Activated T-cell treated with anti-CD3 and anti-CD28 coated beads, Interleukin-2, amount 50 U/mL, for 1 hour (primary cell): ENCODE data around the gene ARHGAP9.
A peak's percentile ranks its signal among the peaks of the same experiment; 100 is the strongest.

Experiments used
- DNase-seq: peaks from one replicate; pipeline ENCODE4 v3.0.0-alpha.2; 2020

Gene ARHGAP9

DNA sequence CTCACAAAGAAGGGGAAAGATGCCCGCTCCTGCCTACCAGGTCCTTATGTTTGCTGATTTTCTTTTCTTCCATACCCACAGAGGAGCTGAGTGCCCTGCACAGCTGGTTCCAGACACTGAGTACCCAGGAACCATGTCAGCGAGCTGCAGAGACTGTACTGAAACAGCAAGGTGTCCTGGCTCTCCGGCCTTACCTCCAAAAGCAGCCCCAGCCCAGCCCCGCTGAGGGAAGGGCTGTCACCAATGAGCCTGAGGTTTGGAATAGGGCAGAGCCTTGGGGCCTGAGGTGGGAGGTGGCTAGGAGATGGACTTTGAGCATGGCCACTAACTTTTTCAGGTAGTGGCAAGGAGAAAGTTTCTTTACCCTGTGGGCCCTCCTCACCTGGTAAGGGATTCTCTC lies 10.5 kb upstream of the ARHGAP9 start:
- no peak for DNase-seq

DNA sequence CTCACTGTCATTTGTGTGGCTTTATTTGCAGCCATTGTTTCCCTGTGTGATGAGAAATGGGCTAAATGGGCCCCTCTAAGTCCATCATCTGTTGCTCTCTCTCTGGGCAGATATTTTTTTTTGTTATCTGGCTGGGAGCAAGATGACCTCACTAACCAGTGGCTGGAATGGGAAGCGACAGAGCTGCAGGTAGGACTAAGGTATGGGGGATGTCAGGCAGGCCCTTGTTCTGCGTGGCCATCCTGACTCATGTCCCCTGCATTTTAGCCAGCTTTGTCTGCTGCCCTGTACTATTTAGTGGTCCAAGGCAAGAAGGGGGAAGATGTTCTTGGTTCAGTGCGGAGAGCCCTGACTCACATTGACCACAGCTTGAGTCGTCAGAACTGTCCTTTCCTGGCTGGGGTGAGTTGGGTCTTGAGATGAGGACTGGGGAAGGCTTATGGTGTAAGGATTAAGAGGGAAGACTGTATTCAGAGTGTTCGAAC lies 9.5 kb upstream of the ARHGAP9 start:
- no peak for DNase-seq

DNA sequence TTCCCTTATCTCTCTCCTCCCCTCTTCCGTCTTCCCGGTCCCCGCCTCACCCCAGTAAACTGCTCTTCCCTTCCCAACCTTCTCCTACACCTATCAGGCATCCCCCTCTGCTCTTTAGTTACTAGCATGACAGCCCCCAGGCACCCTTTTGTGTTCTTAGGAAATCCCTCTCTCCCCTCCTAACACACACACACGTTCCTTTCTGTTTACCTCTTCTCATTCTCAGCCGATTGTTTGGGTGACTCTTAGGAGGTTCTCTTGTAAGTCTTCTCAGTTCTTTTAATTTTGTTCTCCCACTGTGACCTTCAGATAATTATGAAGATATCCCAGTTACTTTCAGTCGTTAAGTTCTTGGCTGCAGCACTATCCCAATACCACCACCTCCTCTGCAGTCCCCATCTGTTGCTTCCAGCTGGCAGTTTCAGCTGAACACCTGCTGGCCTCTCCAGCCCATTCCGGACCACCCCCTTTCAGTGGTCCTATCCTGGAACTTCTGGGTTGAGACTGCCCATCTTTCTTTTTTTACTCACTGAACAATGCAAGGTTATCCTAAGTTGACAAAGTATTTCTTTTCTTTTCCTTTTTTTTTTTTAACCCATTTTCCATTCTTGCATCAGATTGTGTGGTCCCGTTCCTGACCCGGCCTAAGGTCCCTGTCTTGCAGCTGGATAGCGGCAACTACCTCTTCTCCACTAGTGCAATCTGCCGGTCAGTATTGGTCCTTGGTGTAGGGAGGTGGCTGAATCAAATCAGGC lies 8.9 kb upstream of the ARHGAP9 start:
- DNase-seq = no peak

DNA sequence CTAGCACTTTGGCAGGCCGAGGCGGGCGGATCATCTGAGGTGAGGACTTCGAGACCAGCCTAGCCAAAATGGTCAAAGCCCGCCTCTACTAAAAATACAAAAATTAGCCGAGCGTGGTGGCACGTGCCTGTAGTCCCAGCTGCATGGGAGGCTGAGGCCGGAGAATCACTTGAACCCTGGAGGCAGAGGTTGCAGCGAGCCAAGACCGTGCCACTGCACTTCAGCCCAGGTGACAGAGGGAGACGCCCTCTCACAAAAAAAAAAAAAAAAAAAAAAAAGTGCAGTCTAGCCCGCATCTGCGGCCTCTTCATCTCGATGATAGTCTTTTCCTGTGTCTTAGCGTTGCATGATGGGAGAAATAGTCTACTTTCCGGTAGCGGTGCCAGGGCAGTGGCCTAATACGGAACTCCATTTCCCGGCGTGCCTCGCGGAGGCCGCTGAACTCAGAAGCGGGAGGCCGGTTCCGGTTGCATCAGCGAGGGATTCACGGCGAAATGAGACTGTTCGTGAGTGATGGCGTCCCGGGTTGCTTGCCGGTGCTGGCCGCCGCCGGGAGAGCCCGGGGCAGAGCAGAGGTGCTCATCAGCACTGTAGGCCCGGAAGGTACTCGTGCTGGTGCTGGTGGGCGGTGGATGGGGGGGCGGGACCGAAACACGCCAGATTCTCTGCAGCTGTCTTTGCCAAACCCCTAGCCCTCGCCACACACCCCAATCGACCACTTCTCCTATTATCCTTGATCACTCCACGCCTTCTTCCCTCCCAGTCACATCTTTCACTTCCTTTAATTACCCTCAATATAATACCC lies 8.1 kb upstream of the ARHGAP9 start, which contains the start of gene MARS1:
Gene MARS1 (plus strand): TSS at position 472 of the 805 bp plus-strand sequence. CDS start 23 bp downstream, at position 495.
- DNase-seq = peak; percentile 88

DNA sequence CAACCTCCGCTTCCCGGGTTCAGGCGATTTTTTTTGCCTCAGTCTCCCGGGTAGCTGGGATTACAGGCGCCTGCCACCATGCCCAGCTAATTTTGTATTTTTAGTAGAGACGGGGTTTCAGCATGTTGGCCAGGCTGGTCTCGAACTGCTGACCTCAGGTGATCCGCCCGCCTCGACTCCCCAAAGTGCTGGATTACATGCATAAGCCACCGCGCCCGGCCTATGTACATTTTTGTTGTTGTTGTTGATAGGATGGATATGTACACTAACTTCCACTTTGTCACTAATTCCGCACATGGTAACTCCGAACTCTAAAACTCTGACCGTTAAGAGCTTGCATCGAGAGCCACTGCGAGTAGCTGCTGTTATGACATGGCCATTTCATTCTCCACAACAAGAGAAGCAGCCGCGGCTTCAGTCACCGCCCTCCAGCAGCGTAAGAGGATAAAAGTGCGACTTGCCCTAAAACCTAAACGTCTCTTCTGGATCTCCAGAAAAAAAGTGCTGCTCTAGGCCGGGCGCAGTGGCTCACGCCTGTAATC lies 7.5 kb upstream of the ARHGAP9 start:
- DNase-seq = no peak

DNA sequence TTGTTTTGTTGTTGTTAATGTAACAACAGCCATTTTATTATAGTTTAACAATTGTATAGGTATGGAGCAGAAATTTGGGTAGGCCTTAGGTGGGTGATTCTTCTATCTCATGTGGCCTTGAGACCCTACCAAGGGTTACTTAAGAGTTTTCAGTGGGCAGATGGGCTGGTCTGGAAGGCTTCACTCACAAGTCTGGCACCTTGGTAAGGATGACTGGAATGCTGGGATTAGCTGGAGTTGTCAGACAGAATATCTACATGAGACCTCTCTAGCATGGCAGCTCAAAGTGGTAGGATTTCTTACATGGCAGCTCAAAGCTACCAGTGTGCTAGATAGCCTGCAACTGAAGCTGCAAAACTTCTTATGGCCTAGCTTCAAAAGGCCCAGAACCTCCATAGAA lies 6.0 kb upstream of the ARHGAP9 start:
- DNase-seq = no peak

DNA sequence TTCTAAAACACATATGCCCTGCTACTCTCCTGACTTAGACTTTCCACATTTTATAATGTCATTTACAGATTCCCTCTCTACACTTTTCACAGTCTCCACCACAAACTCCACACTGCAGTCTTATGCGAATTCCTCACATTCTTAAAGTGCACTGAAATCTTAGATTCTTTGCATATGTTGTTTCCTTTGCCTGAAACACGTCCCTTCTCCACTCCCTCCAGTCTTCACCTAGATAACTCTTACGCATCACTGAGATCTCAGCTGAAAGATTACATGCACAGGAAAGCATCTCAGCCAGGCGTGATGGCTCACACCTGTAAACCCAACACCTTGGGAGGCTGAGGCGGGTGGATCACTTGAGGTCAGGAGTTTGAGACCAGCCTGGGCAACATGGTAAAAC lies 3.8 kb upstream of the ARHGAP9 start:
- DNase-seq = no peak

DNA sequence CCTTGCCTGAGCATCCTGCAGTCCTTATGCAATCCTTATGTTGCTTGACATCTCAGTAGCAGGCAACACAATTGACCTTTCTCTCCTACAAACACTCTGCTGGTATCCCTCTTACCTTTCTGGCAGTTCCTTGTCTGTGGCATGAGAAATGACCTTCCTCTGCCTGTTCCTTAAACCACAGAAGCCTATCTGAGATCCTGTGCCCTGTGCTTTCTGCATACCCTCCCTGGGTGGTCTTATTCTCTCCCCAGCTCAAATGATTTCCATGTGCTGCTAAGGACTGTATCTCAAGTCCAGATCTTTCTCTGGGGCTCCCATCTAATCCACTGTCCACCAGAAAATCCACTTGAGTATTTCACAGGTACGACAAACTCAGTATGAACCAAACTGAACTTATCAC lies 2.0 kb upstream of the ARHGAP9 start:
- no peak for DNase-seq

DNA sequence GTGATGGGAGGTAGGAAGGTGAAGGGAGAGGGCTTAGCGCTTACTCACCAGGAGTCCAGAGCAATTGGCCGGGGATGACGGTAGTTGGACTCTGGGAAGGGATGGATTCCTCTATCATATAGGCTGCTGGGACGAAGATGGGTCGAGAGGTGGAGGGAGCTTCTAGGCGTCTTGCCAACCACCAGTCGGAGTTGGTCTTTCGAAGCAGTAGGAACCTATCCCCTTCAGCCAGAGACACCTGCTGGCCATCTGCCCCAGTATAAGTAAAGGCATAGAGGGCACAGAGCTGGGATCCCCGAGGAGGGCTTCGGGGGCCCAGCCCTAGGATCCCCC lies 657 bp downstream of the ARHGAP9 start:
- DNase-seq = no peak

DNA sequence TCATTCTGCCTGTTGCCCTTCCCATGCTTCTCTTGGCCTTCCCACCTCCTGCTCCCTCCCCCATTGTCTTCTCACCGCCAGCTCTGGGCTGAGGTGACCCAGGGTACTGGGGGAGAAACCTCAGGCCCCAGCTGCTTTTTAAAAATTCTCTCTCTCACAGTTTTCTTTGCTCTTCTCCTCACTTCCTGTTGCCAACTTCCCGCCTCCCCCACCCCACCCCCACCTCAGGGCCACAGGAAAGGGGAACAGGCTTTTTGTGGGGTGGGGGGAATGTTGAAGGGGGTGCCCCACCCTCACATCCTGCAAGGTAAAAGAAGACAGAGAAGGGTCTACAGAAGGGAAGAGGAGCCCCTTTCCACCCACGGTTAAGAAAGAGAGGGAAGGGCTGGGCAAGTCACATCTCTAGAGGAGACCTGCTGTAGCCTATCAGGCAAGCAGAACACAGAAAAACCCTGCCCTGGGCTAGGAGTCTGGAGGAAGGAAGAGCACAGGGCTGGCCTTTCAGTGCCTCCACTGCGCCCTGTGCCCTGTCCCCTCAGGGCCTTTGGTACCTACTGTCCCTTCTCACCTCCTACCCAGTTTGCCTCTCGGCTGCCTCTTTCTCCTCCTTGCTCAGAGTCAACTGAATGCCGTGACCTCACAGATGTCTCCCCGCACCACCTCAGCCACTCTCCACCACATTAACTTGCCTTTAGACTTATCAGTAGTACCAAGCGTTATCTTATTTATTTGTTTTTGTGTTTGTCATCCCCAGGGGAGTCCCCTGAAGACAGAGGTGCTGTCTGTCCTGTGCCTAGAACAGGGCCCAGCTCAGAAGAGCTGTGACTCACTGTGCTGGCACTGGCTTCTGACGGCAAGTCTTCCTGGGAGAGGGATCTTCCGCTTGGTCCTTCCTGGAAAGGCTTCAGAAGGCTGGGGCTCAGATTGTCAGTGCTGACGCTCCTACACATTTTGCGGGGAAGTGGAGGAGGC lies 1.7 kb downstream of the ARHGAP9 start:
- DNase-seq = peak; percentile 73

DNA sequence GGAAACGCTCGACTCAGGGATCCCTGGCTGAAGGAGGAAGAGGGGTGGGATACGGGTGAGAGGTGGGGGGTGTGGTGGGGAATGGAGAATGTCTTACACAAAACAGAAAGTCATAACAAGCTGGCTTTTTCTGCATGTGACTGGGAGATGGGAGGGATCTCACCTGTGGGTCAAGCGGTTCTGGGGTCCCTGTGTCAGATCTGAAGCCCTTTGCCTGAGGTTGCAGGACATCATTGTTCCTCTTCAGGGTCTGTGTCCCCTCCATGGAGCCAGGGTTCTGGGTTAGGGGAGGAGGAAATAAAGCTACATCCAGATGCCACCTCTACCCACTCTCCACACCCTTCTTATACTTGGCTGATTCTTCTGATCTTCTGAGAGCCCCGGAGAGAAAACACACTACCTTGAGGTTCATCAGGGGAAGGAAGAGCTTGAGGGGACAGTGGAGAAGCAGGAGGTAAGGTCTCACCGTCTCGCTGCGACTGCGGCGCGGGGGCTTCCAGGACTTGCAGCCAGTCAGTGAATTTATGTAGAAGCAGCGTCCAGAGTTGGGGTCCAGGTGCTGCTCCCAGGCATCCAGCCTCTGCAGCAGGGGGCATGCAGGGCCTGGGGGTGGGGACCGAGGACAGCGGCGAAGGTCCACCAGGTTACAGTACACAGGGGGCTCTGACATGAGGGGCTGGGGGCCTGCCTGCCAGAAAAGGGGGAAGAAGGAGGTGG lies 2.5 kb downstream of the ARHGAP9 start:
- no peak for DNase-seq

DNA sequence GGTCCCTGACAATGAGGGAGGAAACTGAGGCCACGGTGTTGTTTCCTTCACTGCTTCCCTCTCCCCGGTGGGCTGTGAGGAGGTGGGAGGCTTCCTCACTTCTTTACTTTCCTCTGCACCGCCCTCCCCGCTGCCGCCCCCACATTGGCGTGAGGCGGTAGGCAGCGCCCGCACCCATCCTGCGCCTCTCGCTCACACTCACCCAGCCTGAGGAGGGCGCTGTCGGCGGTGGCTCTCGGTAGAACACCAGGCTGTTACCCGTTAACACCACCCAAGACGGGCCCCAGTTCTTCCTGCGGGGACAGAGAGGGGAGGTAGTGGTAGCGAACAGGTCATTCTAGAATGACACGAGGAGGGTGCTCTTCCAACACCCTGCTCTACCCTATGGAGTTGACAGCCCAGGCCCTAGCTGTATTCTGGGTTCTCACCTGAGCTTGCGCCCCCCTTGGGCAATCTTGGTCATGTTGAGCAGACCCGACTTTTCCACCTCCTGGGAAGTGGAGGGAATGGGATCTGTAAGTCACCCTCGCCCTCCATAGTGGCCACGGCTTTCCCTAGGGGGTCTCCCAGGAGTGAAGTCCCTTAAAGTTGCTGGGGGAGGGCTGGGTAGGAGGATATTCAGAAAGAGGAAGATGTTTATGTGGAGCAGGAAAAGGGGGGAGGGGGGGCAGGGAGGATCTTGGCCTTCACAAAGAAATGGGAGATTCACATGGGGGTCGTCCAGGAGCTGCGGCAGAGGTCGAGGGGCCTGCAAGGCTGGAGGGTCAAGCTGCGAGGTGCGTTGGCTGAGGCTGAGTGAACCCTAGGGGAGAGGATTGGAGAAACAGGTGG lies 3.3 kb downstream of the ARHGAP9 start:
- DNase-seq = peak; percentile 77

DNA sequence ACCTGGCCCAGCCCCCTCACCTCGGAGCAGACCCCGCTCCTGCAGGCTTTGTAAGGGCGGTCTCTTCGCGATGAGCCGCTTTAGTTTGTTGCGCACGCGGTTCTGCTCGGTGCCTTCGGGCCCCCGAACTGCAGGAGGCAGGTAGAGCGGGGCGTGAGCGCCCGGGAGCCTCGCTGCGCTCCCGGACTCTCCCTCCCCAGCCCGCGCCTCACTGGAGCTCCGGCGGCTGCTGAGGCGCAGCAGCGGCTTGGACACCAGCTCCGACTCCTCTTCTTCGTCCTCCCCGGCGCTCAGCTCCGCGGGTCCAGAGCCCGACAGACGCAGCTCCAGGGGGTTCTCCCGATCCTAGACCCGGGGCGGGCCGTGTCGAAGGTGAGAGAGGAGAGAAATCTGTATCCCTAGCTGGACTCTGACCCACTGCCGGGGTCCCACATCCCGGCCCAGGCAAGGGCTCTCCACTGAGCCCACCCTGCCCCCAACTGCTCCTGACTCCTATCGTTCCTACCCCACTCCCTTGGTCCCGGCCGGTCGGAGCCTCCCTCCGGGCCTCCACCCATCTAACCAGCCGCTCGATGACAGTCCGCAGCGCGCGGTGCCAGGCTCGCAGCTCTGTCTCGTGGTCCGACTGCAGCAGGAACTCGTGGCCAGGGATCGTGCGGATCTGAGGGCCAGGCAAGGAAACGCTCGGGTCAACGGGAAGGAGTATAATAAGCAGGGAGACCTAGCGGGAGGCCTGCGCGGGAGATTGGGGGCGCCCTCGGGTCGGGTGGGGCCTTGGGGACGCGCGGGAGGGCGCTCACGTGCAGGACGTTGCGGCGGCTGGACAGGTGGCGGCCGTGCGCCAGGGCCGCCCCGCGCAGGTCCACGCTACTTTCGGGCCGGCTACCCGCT lies 4.2 kb downstream of the ARHGAP9 start:
- DNase-seq = no peak

DNA sequence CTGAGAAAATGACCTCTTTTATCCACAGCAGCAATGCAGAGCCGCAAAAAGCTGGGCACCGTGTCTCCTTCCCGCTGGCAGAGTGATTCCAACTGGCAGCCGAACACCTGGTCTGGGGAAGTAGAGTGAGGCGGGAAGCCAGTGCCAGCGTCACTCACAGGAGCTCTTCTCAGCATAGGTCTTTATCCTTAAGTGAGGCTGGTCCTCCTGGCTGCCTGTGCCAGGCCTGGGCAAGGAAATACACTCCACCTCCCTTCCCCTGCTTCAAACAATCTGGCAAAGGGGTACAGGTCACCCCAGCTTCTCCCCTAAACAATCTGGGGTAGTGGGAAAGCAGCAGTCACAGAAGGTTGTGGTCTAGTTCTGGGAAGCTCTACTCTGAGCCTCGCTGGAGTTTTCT lies 4.8 kb downstream of the ARHGAP9 start:
- DNase-seq = no peak

DNA sequence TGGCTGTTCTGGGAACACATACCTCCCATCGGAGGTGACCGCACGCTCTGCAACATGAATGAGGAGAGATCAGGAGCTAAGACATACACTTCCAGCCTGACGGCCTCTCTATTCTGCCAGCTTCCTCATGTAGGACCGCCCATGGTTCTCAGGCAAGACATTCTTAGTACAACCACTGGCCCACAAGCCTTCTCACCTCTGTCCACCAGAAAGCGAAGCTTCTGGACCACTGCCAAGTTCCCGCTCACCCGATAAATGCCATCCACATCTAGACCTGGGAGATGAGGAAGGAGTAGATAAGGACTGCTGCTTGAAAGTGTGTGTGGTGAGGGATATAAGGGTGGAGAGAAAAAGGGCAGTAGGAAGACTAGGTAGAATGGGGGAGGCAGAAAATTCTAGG lies 5.2 kb downstream of the ARHGAP9 start:
- DNase-seq = no peak

DNA sequence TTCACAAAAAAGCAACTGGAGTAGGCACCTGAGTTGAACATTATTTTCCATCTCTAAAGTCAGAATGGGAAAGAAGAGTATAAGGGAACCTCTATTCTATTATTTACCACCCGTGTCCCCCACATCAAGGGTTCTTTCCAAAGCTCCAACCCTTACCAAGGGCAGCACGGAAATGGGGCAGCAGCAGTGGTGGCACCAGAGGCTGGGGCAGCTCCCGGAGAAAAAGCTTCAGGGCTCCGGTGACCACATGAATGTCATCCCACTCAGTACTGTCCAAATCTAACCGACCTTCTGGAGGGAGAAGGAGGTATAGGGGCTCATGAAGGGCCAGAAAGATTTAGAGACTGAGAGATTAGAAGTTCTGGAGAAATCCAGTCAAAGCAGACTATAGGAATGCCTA lies 5.8 kb downstream of the ARHGAP9 start:
- DNase-seq = no peak

DNA sequence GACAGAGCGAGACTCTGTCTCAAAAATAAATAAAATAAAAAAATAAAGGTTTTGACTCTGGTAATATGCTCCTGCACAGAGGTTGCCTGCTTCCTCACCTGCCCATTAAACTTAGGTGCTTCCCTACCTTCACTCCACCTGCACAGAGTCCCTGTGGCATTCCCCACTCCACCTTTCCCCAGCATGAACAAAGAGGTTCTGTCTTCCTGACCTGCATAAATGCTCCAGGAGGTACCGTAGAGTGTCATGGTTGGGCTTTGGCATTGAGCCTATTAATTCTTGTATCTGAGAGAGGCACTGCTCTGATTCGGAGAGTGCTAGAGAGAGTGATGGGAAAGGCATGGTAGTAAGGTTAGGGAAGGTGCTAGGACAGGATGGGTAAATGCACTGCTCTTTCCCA lies 6.3 kb downstream of the ARHGAP9 start:
- DNase-seq = no peak

DNA sequence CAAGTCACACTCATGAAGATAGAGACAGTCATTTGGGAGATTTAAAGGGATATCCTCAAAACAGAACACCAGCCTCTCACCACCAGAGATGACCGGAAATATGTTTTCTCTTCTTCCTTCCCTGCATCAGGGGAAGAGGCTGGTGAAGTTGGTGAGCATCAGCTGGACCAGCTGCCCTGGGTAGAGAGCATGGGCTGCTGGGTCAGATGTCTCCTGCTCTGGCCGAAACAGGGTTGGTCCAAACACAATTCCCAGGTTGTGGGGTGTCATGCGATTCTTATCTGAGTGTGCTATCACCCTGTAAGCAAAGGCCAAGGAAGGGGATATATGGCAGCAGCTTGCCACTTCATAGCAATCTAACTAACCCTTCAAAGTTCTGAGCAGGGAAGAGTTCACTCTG lies 7.3 kb downstream of the ARHGAP9 start:
- no peak for DNase-seq

DNA sequence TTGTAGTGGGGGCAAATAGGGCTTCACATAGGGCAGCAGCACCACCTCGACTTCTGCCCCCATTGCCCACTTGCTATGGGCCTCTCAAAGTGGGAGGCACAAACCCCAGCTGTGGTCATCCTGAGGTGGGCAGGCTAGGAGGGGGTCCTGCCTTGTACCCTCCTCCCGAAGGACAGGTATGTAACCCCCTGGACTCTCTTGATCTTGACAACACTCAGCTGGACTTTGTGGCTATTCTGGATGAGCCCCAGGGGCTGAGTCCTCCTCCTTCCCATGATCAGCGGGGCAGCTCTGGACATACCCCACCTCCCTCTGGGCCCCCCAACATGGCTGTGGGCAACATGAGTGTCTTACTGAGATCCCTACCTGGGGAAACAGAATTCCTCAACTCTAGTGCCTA lies 8.0 kb downstream of the ARHGAP9 start:
- peak; percentile 26 for DNase-seq
